Activated B cell treated with CpG ODN at 0.5 μM for 24 hours (primary cell): ENCODE results near the gene GRHL1. TPM values are rescaled to one million over a fixed set of nuclear protein-coding genes. Genes with fewer than 3 reads are reported as not detected.

Source experiments
- ATAC-seq: fragments of 200-7000 bp; cut with Tn5 transposase; one replicate; pipeline ENCODE4 v1.10.0; 2021; ENCODE audit warnings: low read depth, mild to moderate bottlenecking, moderate library complexity
- CTCF ChIA-PET: fragments of 350-600 bp; sonication (Branson Sonifier 250); formaldehyde crosslinking; loops from one replicate; lab custom pipeline; 2021; ENCODE audit warnings: antibody characterized with exemption; lab: Charles Lee
- POLR2A ChIA-PET: fragments of 350-600 bp; sonication (Branson Sonifier 250); formaldehyde crosslinking; loops from one replicate; lab custom pipeline; 2021; ENCODE audit warnings: antibody characterized with exemption; lab: Charles Lee
- DNase-seq: peaks from one replicate; pipeline ENCODE4 v3.0.0; 2022
- H3K27ac Mint-ChIP-seq: one replicate; pipeline ENCODE4 v1.8.0; 2020; ENCODE audit warnings: mixed read lengths
- H3K27me3 Mint-ChIP-seq: one replicate; pipeline ENCODE4 v1.8.0; 2021; ENCODE audit warnings: mixed read lengths
- H3K36me3 Mint-ChIP-seq: one replicate; pipeline ENCODE4 v1.8.0; 2021; ENCODE audit warnings: low read depth, mixed read lengths
- H3K4me1 Mint-ChIP-seq: one replicate; pipeline ENCODE4 v1.8.0; 2021; ENCODE audit warnings: mixed read lengths
- H3K4me3 Mint-ChIP-seq: one replicate; pipeline ENCODE4 v1.8.0; 2020; ENCODE audit warnings: mild to moderate bottlenecking, mixed read lengths
- H3K9me3 Mint-ChIP-seq: one replicate; pipeline ENCODE4 v1.8.0; 2020; ENCODE audit warnings: mixed read lengths
- CTCF ChIP-seq: fragments of 200-600 bp; IDR thresholded peaks from one replicate; pipeline ENCODE4 v1.8.0; 2022; ENCODE audit warnings: antibody characterized with exemption, mild to moderate bottlenecking
- intact Hi-C: fragments of 100-400 bp; cut with micrococcal nuclease; formaldehyde crosslinking; loops from one replicate; pipeline ENCODE4 v1.15.1; 2024
- total RNA-seq: library from RNA; stranded (reverse); gene quantifications from 2 replicates; pipeline ENCODE4 v1.2.3, GENCODE V29; 2022

GRHL1 gene
- total RNA-seq, 1 donor from 2014 or later = 0.95 TPM

- no peak overlapping the region for H3K27ac Mint-ChIP-seq
- peaks cover 14% of the 10 kb centered on the region for H3K27me3 Mint-ChIP-seq
- H3K9me3 Mint-ChIP-seq = peaks cover 3% of the 10 kb centered on the region
- TF ChIP-seq CTCF = no peak
- intact Hi-C loops = no loop called here
- H3K4me1 Mint-ChIP-seq = no peaks in the 10 kb centered on the region
- CTCF ChIA-PET = interaction anchor here (1.1 kb wide), 1 partner anchor 33 kb away, joined by 3 read pairs; no protein-coding TSS in a partner anchor
- ATAC-seq = no peak
- DNase-seq = no peak
- H3K4me3 Mint-ChIP-seq = no peak overlapping the region
- H3K36me3 Mint-ChIP-seq = no peaks in the 10 kb centered on the region
- POLR2A ChIA-PET = no interaction called here
Measured at GRCh38 chr2:10016802-10017258, 65.3 kb downstream of the GRHL1 start.

- Mint-ChIP-seq H3K9me3 (peaks cover 3% of the 10 kb centered on the region), H3K4me1 (no peaks in the 10 kb centered on the region), H3K27ac (no peak overlapping the region), H3K27me3 (peaks cover 14% of the 10 kb centered on the region), H3K36me3 (no peaks in the 10 kb centered on the region), H3K4me3 (no peak overlapping the region)
- ChIA-PET CTCF (interaction anchor here (1.1 kb wide), 1 partner anchor 33 kb away, joined by 3 read pairs; no protein-coding TSS in a partner anchor), POLR2A (no interaction called here)
- ATAC-seq (no peak), DNase-seq (no peak)
- TF ChIP-seq CTCF = no peak
- intact Hi-C loops = no loop called here
Measured at GRCh38 chr2:10017313-10017941, 65.9 kb downstream of the GRHL1 start.

- CTCF ChIA-PET = interaction anchor here (1.4 kb wide), 1 partner anchor 35 kb away, joined by 3 read pairs; no protein-coding TSS in a partner anchor
- no peak overlapping the region for H3K4me3 Mint-ChIP-seq
- no peak for ATAC-seq
- H3K36me3 Mint-ChIP-seq = no peaks in the 10 kb centered on the region
- peaks cover 3% of the 10 kb centered on the region for H3K9me3 Mint-ChIP-seq
- H3K27me3 Mint-ChIP-seq = peaks cover 14% of the 10 kb centered on the region
- H3K27ac Mint-ChIP-seq = no peak overlapping the region
- TF ChIP-seq CTCF = no peak
- no peak for DNase-seq
- H3K4me1 Mint-ChIP-seq = no peaks in the 10 kb centered on the region
- POLR2A ChIA-PET = no interaction called here
- intact Hi-C loops = no loop called here
Measured at GRCh38 chr2:10019174-10019573, 67.7 kb downstream of the GRHL1 start.

- Mint-ChIP-seq H3K27ac (no peak overlapping the region), H3K9me3 (peaks cover 3% of the 10 kb centered on the region), H3K27me3 (peaks cover 14% of the 10 kb centered on the region), H3K4me1 (no peaks in the 10 kb centered on the region), H3K4me3 (no peak overlapping the region), H3K36me3 (no peaks in the 10 kb centered on the region)
- ChIA-PET CTCF (interaction anchor here (0.7 kb wide), 1 partner anchor 36 kb away, joined by 3 read pairs; no protein-coding TSS in a partner anchor), POLR2A (no interaction called here)
- intact Hi-C loops = no loop called here
- DNase-seq (no peak), ATAC-seq (no peak)
- TF ChIP-seq CTCF = no peak
Measured at GRCh38 chr2:10019602-10020400, 68.3 kb downstream of the GRHL1 start.

GRCh38 chr2:10022041-10022421 lies 70.5 kb downstream of the GRHL1 start:
- DNase-seq (no peak), ATAC-seq (no peak)
- intact Hi-C loops = no loop called here
- H3K36me3 Mint-ChIP-seq = no peaks in the 10 kb centered on the region
- POLR2A ChIA-PET = no interaction called here
- H3K27me3 Mint-ChIP-seq = peaks cover 11% of the 10 kb centered on the region
- no peak overlapping the region for H3K27ac Mint-ChIP-seq
- TF ChIP-seq CTCF = no peak
- H3K4me1 Mint-ChIP-seq = no peaks in the 10 kb centered on the region
- H3K9me3 Mint-ChIP-seq = peaks cover 3% of the 10 kb centered on the region
- H3K4me3 Mint-ChIP-seq = no peak overlapping the region
- CTCF ChIA-PET = interaction anchor here (1.7 kb wide), 1 partner anchor 38 kb away, joined by 6 read pairs; no protein-coding TSS in a partner anchor
